Activated T-cell treated with anti-CD3 and anti-CD28 coated beads, Interleukin-2, amount 50 U/mL, for 4 hours (primary cell): ENCODE measurements around the gene KCNAB1. TPM values are rescaled to one million over a fixed set of nuclear protein-coding genes. Genes with fewer than 3 reads are reported as not detected.

Experiments used
- ATAC-seq, 2 donors: fragments of 200-7000 bp; cut with Tn5 transposase; one replicate each; pipeline ENCODE4 v1.10.0; 2021
- DNase-seq: peaks from one replicate; pipeline ENCODE4 v3.0.0-alpha.2; 2020
- H3K27me3 Mint-ChIP-seq: one replicate; pipeline ENCODE4 v1.8.0; 2021; ENCODE audit warnings: low read depth, mixed read lengths
- H3K36me3 Mint-ChIP-seq: one replicate; pipeline ENCODE4 v1.8.0; 2022; ENCODE audit warnings: mixed read lengths; ENCODE audit not compliant: insufficient read depth
- H3K4me1 Mint-ChIP-seq: one replicate; pipeline ENCODE4 v1.8.0; 2021; ENCODE audit warnings: low read depth, mixed read lengths
- H3K4me3 Mint-ChIP-seq: one replicate; pipeline ENCODE4 v1.8.0; 2021; ENCODE audit warnings: mild to moderate bottlenecking, moderate library complexity, mixed read lengths
- H3K9me3 Mint-ChIP-seq: one replicate; pipeline ENCODE4 v1.8.0; 2021; ENCODE audit warnings: mixed read lengths
- total RNA-seq, 3 donors: library from RNA; stranded (reverse); gene quantifications; one replicate each; pipeline ENCODE4 v1.2.1, GENCODE V29; 2021

KCNAB1 gene
- total RNA-seq, 3 donors from 2014 or later: not detected

DNA sequence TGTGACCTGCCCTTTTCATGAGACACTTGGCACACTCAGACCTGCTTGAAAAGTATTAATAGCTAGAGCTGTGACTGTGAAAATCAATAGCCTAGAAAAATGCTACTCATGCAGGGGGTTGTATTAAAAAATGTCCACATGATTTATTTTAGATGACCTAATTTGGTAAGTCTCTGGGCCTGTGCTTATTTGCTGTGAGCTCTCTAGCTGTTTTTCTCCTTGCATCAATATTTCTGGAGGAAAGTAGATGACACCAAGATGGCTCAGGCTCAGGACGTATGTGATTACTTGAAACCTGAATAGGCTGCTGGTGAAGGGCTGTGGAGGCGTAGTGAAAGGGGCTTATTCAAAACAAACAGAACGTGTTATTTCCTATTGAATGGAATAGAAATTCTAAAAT, 29.5 kb downstream of the KCNAB1 start:
- Mint-ChIP-seq H3K9me3 (no peaks in the 10 kb centered on the region), H3K4me3 (no peak overlapping the region), H3K27me3 (peaks cover 4% of the 10 kb centered on the region), H3K4me1 (peaks cover 3% of the 10 kb centered on the region), H3K36me3 (no peaks in the 10 kb centered on the region)
- no peak for ATAC-seq
- DNase-seq: no peak

DNA sequence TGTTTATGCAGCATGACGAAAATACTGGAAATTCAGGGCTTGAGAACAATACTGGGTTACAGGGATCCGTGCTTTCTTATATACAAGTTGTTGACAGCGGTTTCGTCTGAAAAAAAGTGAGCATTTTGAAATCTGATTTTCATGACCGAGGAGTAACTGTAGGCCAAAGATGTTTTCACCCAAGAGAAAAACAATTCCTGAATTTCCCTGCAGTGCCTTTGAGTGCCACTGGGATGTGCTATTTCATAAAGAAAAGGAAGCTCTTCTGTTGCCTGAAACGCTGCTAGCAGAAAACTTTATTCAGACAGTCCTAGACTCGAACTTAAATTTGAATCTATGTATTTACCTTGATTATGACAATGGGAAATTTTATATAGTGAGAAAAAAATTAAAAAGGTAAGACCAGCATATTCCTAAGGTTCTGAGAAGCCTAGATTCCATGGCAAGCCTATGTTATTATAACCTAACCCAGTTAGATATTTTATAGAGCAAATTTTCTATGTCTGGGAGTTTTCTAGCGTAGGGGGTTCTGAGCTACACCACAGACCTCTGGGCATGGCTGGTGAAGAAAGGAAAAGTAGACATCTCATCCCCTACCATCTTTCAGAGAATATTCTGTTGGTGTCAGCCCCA, 30.2 kb downstream of the KCNAB1 start:
- peaks cover 3% of the 10 kb centered on the region for H3K4me1 Mint-ChIP-seq
- H3K36me3 Mint-ChIP-seq: no peaks in the 10 kb centered on the region
- no peak overlapping the region for H3K4me3 Mint-ChIP-seq
- peaks cover 3% of the 10 kb centered on the region for H3K27me3 Mint-ChIP-seq
- ATAC-seq (peak; percentile 48), DNase-seq (peak; percentile 17)
- H3K9me3 Mint-ChIP-seq: peaks cover 3% of the 10 kb centered on the region

DNA sequence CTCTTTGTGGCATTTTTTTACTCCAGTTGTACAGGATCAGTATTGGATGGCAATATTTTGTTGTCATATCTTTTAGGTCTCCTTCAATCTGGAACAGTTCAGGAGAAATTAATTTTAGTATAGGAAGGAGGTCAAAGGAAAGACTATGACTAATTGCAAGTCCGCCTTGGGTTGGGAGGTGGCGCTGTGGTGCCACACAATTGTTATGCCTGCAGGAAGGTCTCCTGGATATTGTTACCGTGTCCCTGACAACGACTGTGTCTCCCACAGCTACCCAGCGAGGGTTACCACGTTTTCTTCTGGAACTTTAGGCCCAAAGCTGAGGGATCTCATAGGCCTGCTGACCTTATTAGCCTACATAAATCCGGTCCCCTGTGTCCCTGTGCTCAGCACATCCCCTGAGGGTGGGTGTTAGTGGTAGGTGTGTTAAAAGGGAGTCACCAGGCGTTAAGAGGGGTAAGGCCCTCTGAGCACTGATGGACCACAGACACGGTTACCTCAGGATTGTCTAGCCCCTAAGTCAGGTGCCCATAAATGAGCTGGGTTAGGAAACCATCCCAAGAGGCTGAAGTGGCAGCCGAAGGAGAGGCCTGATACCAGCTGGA, 31.5 kb downstream of the KCNAB1 start:
- ATAC-seq: peak; percentile 62 to 70
- H3K27me3 Mint-ChIP-seq: no peaks in the 10 kb centered on the region
- peaks cover 4% of the 10 kb centered on the region for H3K9me3 Mint-ChIP-seq
- peaks cover 3% of the 10 kb centered on the region for H3K4me1 Mint-ChIP-seq
- H3K36me3 Mint-ChIP-seq: no peaks in the 10 kb centered on the region
- H3K4me3 Mint-ChIP-seq: no peak overlapping the region
- peak; percentile 33 for DNase-seq

DNA sequence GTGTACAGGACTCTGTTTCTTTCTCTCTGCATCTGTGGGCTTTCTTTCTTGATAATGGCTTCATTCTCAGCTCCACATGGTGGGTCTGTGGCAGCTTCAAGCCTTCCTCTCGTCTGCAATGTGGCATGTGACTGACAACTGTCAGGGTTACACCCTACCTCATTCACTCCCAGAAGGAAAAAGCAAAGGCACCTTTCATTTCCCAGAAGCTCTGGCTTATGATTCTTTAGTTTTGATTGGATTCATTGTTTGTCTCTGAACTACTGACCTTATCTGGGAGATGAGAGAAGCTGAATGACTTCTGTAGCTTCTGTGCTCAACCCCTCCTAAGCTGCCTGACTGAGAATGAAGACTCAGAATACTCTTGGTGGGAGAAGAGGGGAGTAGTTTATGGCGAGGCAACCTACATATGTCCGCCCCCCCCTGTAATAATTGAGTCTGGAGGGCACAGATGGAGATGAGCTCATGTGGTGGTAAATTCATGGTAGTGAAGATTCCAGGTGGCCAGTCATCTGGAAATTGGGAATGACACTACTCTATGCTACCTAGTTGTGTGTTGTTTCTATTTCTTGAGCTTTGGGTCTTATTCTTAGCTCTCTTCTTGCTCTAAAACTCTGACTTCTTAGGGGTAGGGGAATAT, 38.4 kb downstream of the KCNAB1 start:
- Mint-ChIP-seq H3K4me1 (peaks cover 16% of the 10 kb centered on the region), H3K27me3 (no peaks in the 10 kb centered on the region), H3K9me3 (peaks cover 4% of the 10 kb centered on the region), H3K36me3 (no peaks in the 10 kb centered on the region), H3K4me3 (no peak overlapping the region)
- ATAC-seq (no peak), DNase-seq (no peak)

DNA sequence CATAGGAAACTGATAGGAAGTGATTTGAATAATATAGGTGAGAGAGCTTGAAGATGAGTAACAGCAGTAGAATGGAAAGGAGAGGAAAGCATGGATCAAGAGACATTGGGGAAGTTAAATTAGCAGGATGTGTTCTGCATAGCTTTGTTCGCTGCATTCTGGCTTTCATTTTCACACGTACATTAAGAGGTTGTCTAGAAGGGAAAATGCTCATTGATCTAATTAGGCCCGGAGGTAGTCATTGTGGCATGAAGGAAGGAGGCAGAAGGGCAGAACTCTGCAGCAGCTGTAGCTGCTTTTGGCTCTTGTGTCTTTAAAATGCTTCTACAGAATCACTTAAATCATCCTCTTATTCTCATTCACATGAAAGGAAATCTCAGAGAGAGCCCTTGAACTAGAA, 40.3 kb downstream of the KCNAB1 start:
- ATAC-seq (peak in 1 of 2 donors; percentile 43), DNase-seq (no peak)
- Mint-ChIP-seq H3K27me3 (no peaks in the 10 kb centered on the region), H3K4me1 (peaks cover 16% of the 10 kb centered on the region), H3K4me3 (peak overlapping the region; percentile 24), H3K36me3 (no peaks in the 10 kb centered on the region), H3K9me3 (peaks cover under 1% of the 10 kb centered on the region)

DNA sequence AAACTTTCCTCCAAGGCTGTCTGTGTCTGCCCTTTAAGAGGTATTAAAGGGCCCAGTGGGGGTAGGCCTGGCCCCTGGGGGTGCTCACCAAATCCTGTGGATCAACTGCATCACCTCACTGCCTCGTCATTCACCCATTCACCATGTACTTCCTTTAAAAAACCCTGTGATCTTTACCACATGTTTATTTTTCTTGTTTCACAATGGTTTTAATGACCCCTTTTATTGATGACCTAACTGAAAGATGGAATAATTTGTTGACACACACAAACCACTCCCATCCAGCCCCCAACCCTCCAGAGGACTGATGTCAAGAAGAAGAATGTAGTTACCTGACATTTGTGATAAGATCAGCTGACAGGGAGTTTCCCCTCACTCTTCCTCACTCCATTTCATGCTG, 40.8 kb downstream of the KCNAB1 start:
- DNase-seq: no peak
- ATAC-seq: peak in 1 of 2 donors; percentile 69

DNA sequence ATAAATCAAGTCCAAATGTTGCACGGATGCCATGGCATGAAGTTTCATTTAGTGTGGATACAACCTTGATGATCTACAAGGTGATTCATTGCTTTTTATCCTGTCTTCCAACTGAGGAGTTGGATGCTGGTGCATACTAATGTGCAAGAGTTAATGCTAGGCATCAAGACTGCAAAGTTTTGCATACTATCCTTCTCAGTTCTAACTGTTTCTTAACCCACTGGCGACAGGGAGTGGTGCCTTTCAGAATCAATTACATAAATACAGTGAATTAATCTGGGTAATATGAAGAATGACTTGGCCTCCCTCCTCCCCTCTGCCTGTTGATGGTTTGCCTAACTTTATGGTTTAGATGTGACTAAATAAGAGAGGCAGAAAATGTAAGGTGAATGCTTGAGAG, 43.5 kb downstream of the KCNAB1 start:
- ATAC-seq (no peak), DNase-seq (no peak)
- no peaks in the 10 kb centered on the region for H3K36me3 Mint-ChIP-seq
- no peaks in the 10 kb centered on the region for H3K27me3 Mint-ChIP-seq
- H3K4me1 Mint-ChIP-seq: peaks cover 16% of the 10 kb centered on the region
- H3K9me3 Mint-ChIP-seq: no peaks in the 10 kb centered on the region
- H3K4me3 Mint-ChIP-seq: no peak overlapping the region

More for the DNA sequence above, 40.8 kb downstream of the KCNAB1 start:
- Mint-ChIP-seq H3K4me3 (peak overlapping the region; percentile 24), H3K4me1 (peaks cover 16% of the 10 kb centered on the region), H3K36me3 (no peaks in the 10 kb centered on the region), H3K9me3 (no peaks in the 10 kb centered on the region), H3K27me3 (no peaks in the 10 kb centered on the region)

DNA sequence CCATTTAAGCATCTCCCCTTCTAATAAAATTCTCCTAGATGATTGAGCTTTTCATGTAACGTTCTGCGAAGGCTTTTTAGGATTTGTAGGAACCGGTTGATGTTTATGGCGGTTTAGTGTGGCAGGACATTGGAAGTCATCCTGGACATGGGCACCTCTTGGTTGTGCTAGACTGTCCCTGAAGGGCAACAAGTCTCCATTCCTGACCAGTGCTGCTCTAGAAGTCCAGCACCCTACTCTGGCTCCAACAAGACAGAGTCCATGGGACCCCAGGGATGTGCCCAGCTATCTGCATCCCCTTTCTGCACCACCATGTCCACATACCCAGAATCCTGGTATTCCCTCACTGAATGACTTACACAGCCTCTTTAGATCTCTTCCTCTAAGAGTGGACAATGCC, 46.4 kb downstream of the KCNAB1 start:
- Mint-ChIP-seq H3K27me3 (no peaks in the 10 kb centered on the region), H3K36me3 (no peaks in the 10 kb centered on the region), H3K9me3 (no peaks in the 10 kb centered on the region), H3K4me3 (no peak overlapping the region), H3K4me1 (no peaks in the 10 kb centered on the region)
- ATAC-seq (no peak), DNase-seq (no peak)

DNA sequence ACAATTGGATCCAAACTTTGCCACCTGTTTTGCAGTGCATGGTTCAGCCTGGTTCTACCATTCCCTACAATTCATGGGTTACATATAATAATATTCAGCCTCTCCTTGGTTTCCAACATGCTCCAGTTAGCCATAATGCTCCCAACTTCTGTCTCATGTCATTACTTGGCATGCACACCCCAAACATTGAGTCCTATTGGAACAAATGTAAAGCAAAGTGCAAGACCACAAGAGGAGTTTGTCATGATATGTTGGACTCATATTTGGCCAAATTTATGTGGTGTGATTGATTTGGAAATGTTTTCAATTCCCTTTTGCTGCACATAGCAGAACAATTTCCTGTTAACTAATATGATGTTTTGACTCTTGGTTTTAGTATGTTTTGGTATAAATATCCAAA, 50.2 kb downstream of the KCNAB1 start:
- H3K4me3 Mint-ChIP-seq: no peak overlapping the region
- no peaks in the 10 kb centered on the region for H3K9me3 Mint-ChIP-seq
- H3K36me3 Mint-ChIP-seq: no peaks in the 10 kb centered on the region
- H3K27me3 Mint-ChIP-seq: peaks cover 3% of the 10 kb centered on the region
- DNase-seq (no peak), ATAC-seq (no peak)
- H3K4me1 Mint-ChIP-seq: no peaks in the 10 kb centered on the region

DNA sequence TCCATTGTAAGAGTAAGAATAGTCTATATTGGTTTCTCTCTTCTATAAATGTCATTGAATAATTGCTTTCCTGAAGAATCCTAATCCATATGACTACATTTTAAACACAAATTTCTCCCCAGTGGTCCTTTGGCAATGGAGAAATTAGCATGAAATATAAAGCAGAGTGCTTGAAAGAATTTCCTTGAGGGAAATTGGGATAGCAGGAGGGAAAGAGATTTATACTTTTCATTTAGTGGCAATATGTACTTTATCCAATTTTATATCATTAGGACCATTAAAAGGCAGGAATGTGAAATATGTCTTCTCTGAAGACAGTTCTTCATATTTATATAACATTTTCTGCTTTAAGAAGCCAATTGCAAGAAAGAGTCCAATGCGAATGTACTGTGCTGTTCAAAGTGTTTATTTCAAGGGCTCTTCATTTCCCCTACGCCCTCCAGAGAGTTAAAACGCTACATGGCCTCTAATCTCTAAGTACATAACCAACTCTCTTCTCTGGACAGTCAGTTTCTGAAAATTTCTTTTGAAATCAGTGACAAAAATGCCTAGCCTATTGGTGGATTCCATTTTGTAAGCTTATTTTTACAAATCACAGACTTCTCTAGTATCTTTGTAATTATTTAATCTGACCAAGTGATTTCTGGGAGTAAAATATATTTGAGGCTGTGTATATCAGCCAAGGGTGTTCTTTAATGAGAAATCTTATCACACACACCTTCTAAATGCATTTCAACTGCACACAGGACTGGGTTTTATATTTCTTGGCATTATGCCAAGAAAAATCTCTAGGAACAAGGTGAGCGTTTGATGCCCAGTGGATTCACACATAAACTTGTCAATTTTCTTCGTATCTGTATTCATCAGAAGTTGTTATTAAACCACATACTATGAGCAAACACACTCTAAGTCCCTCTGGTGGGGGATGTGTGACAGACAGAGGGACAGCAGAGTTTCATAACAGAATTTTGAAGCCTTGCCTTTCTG, 51.2 kb downstream of the KCNAB1 start:
- Mint-ChIP-seq H3K4me1 (no peaks in the 10 kb centered on the region), H3K4me3 (no peak overlapping the region), H3K27me3 (peaks cover 3% of the 10 kb centered on the region), H3K9me3 (no peaks in the 10 kb centered on the region), H3K36me3 (no peaks in the 10 kb centered on the region)
- ATAC-seq (no peak), DNase-seq (no peak)

DNA sequence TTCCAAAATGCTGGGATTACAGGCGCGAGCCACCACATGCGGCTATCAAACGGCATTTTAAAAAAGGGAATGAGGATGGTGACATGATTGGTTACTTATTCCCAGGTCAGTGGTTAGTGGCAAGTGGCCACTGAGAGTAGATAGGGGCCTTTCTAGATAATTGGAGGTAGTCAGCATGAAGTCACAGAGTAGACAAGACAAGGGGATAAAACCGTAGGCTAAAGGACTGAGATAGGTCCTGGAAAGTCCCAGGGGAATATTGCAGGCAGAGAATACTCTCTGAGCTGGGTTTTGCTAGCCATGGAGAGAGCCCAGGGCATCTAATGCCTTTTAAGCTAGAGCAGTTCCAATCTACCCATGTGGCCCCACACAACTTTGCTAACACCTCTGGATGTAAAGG, 52.2 kb downstream of the KCNAB1 start:
- H3K27me3 Mint-ChIP-seq: peaks cover 3% of the 10 kb centered on the region
- H3K4me3 Mint-ChIP-seq: no peak overlapping the region
- no peaks in the 10 kb centered on the region for H3K4me1 Mint-ChIP-seq
- ATAC-seq (no peak), DNase-seq (no peak)
- no peaks in the 10 kb centered on the region for H3K36me3 Mint-ChIP-seq
- H3K9me3 Mint-ChIP-seq: no peaks in the 10 kb centered on the region

DNA sequence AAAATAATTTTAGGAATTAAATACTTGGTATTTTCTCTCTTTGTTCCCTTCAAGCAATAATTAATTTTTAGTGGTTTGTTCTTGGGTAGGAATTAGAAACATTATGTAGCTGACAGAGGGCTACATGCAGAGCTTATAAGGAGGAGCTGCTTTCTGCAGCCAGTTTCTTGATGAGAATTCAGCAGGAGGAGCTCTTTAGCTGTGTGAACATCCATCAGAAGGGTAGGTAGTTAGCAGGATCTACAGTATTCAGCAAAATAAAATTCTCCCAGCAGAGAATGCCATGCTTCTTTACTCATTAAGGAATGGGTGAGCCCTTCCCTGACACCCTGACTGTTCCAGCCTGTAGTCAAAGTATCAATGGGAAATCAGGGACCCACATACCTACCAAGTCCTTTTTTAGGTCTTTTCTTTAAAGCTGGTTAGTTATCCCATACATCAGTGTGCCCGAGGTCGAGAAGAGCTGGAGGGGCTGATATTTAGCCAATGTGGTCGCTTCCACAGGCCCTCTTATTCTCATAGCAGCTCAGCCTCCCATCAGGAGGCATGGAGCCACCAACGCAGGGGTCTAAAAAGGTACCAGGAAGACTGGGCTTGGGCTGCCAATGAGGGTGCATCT, 54.0 kb downstream of the KCNAB1 start:
- Mint-ChIP-seq H3K36me3 (no peaks in the 10 kb centered on the region), H3K27me3 (peaks cover 3% of the 10 kb centered on the region), H3K4me3 (no peak overlapping the region), H3K9me3 (no peaks in the 10 kb centered on the region), H3K4me1 (no peaks in the 10 kb centered on the region)
- no peak for DNase-seq
- no peak for ATAC-seq

DNA sequence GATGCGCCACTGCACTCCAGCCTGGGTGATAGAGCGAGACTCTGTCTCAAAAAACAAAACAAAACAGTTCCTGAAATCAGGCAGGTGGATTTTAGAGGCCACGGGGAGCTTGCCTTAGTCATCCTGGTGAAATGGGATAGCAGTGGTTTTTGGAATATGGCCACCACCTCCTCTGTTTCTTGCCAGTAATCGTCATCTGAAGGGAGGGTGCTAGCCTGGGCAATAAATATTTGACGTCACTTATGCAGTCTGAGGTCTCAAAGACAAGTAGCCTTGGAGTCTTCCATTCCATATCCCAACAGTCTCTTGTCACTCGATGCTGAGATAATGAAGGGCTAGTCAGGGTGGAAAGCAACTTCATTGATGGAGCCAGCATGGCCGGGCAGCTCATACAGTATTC, 55.2 kb downstream of the KCNAB1 start:
- ATAC-seq (no peak), DNase-seq (no peak)
- H3K4me3 Mint-ChIP-seq: no peak overlapping the region
- no peaks in the 10 kb centered on the region for H3K4me1 Mint-ChIP-seq
- peaks cover 3% of the 10 kb centered on the region for H3K27me3 Mint-ChIP-seq
- H3K36me3 Mint-ChIP-seq: no peaks in the 10 kb centered on the region
- H3K9me3 Mint-ChIP-seq: no peaks in the 10 kb centered on the region

DNA sequence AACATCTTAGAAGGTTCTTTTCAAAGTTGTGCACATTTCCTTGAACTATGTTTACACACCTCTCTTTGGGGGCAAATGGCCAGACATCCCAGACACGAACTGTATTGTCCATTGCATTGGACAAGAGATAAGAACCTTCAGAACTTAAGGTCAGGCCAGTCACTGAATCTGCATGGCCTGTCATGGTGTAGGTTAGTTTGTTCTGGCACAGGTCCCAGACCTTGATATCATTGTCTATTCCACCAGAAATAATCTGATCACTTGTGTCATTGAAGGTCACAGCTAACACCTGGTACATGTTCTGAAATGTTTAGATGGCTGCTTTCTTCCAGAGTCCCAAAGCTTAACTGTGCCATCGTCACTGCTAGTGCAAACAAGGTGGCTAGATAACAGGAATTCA, 55.7 kb downstream of the KCNAB1 start:
- Mint-ChIP-seq H3K4me1 (no peaks in the 10 kb centered on the region), H3K27me3 (peaks cover 3% of the 10 kb centered on the region), H3K36me3 (no peaks in the 10 kb centered on the region), H3K4me3 (no peak overlapping the region), H3K9me3 (no peaks in the 10 kb centered on the region)
- DNase-seq (no peak), ATAC-seq (no peak)
